Esophagus squamous epithelium (tissue), 5 donors: ENCODE measurements around the gene RIPK3. TPM values are rescaled to one million over a fixed set of nuclear protein-coding genes. Genes with fewer than 3 reads are reported as not detected.

Experiments used
- DNase-seq: peaks from one replicate; lab custom pipeline; 2025; lab: John Stamatoyannopoulos, UW
- H3K27ac ChIP-seq, 4 donors: fragments of 200-600 bp; sonication (generic); one replicate each; pipeline ENCODE4 v1.5.1; 2016 to 2019; ENCODE audit warnings: mild to moderate bottlenecking in 1 of 4
- H3K27me3 ChIP-seq, 4 donors: fragments of 200-600 bp; sonication (generic); 1 replicate in 3 of 4; 2 replicates in 1 of 4; pipeline versions ENCODE4 v1.5.1 to v1.6.0; 2017 to 2021; ENCODE audit warnings: antibody characterized with exemption in 1 of 4
- H3K36me3 ChIP-seq, 3 donors: fragments of 200-600 bp; sonication (generic); one replicate each; pipeline ENCODE4 v1.5.1; 2016 to 2019
- H3K4me1 ChIP-seq, 3 donors: fragments of 200-600 bp; sonication (generic); one replicate each; pipeline ENCODE4 v1.5.1; 2017 to 2019
- H3K4me3 ChIP-seq, 4 donors: fragments of 200-600 bp; sonication (generic); 1 replicate in 3 of 4; 2 replicates in 1 of 4; pipeline ENCODE4 v1.5.1; 2016 to 2019; ENCODE audit warnings: mild to moderate bottlenecking in 2 of 4, moderate library complexity in 1 of 4
- H3K9me3 ChIP-seq, 3 donors: fragments of 200-600 bp; sonication (generic); one replicate each; pipeline ENCODE4 v1.5.1; 2016 to 2019
- CTCF ChIP-seq, 6 experiments: fragments of 450-650 bp in 4 of 6; fragments of 200-600 bp in 2 of 6; sonication (generic) in 2 of 6; IDR thresholded peaks; one replicate each; pipeline ENCODE4 v1.5.1; 2016 to 2019; ENCODE audit warnings: antibody characterized with exemption in 6 of 6, mild to moderate bottlenecking in 4 of 6, moderate library complexity in 4 of 6
- POLR2A ChIP-seq, 4 donors: fragments of 450-650 bp; IDR thresholded peaks; one replicate each; pipeline ENCODE4 v1.6.1; 2017; ENCODE audit warnings: antibody characterized with exemption in 4 of 4, mild to moderate bottlenecking in 4 of 4, moderate library complexity in 3 of 4
- WGBS, 2 donors: methylation state at CpG; one replicate each; pipeline ENCODE4 v1.1.5; 2018; 5-methylcytosine and 5-hydroxymethylcytosine counted together
- intact Hi-C: fragments of 100-400 bp; cut with DNase I; formaldehyde crosslinking; loops from one replicate; pipeline ENCODE4 v1.15.0; 2022
- total RNA-seq, 4 donors: library from RNA; depleted of rRNA; stranded (reverse); fragments of >200 nt; gene quantifications; one replicate each; pipeline ENCODE4 v1.1.0, GENCODE V29; 2016
- donor health status: DM: yes; HTN: yes; CAD: no.

RIPK3 gene
- total RNA-seq, 4 donors from 2014 or later, result 10.3 to 21.4 (median 12.7) TPM

GRCh38 chr14:24353559-24354481, 14.0 kb upstream of the RIPK3 start:
- H3K4me1 ChIP-seq, result peaks cover 0 to 13% (median 12%) of the 10 kb centered on the region in 3 donors
- H3K27me3 ChIP-seq, result peaks cover 0 to 3% (median 0%) of the 10 kb centered on the region in 4 donors
- 76 to 82% methylated on average over 5 of the region's 5 CpGs for WGBS, 2 donors
- TF ChIP-seq CTCF (IDR thresholded peaks at IDR 0.05) (no peak), POLR2A (IDR thresholded peaks at IDR 0.05) (no peak)
- intact Hi-C loops, result no loop called here
- no peak overlapping the region for H3K4me3 ChIP-seq
- no peaks in the 10 kb centered on the region for H3K36me3 ChIP-seq
- no peak for DNase-seq
- H3K9me3 ChIP-seq, result no peaks in the 10 kb centered on the region
- H3K27ac ChIP-seq, result peak overlapping the region in 2 of 4 donors; percentile 55 to 60

- Histone ChIP-seq H3K4me1 (peaks cover 0 to 26% (median 17%) of the 10 kb centered on the region in 3 donors), H3K36me3 (no peaks in the 10 kb centered on the region), H3K27ac (no peak overlapping the region), H3K9me3 (no peaks in the 10 kb centered on the region), H3K4me3 (no peak overlapping the region), H3K27me3 (peaks cover 0 to 8% (median 0%) of the 10 kb centered on the region in 4 donors)
- WGBS, 2 donors, result 34 to 36% methylated on average over 4 of the region's 4 CpGs
- no peak for DNase-seq
- no peak for TF ChIP-seq CTCF (IDR thresholded peaks at IDR 0.05)
- no peak for TF ChIP-seq POLR2A (IDR thresholded peaks at IDR 0.05)
- intact Hi-C loops, result no loop called here
Observed at GRCh38 chr14:24351517-24351916, 11.7 kb upstream of the RIPK3 start.

GRCh38 chr14:24349742-24350141, 10.0 kb upstream of the RIPK3 start:
- no peak for DNase-seq
- 63 to 83% methylated on average over 5 of the region's 5 CpGs for WGBS, 2 donors
- intact Hi-C loops, result no loop called here

GRCh38 chr14:24348186-24348585, 8.4 kb upstream of the RIPK3 start:
- Histone ChIP-seq H3K4me3 (no peak overlapping the region), H3K27me3 (peaks cover 0 to 18% (median 0%) of the 10 kb centered on the region in 4 donors), H3K27ac (no peak overlapping the region), H3K4me1 (peaks cover 0 to 14% (median 12%) of the 10 kb centered on the region in 3 donors), H3K9me3 (no peaks in the 10 kb centered on the region), H3K36me3 (no peaks in the 10 kb centered on the region)
- intact Hi-C loops, result no loop called here
- TF ChIP-seq CTCF (IDR thresholded peaks at IDR 0.05) (no peak), POLR2A (IDR thresholded peaks at IDR 0.05) (no peak)
- 83 to 93% methylated on average over 2 of the region's 2 CpGs for WGBS, 2 donors
- no peak for DNase-seq

More at GRCh38 chr14:24349742-24350141, 10.0 kb upstream of the RIPK3 start:
- H3K4me3 ChIP-seq, result no peak overlapping the region
- peaks cover 0 to 26% (median 17%) of the 10 kb centered on the region in 3 donors for H3K4me1 ChIP-seq
- peaks cover 0 to 15% (median 0%) of the 10 kb centered on the region in 4 donors for H3K27me3 ChIP-seq
- no peaks in the 10 kb centered on the region for H3K9me3 ChIP-seq
- no peak overlapping the region for H3K27ac ChIP-seq
- TF ChIP-seq CTCF (IDR thresholded peaks at IDR 0.05), result no peak
- TF ChIP-seq POLR2A (IDR thresholded peaks at IDR 0.05), result no peak
- H3K36me3 ChIP-seq, result no peaks in the 10 kb centered on the region

GRCh38 chr14:24347134-24347533, 7.3 kb upstream of the RIPK3 start:
- DNase-seq, result no peak
- H3K27me3 ChIP-seq, result peaks cover 0 to 15% (median 0%) of the 10 kb centered on the region in 4 donors
- H3K4me3 ChIP-seq, result no peak overlapping the region
- WGBS, 2 donors, result 20 to 38% methylated on average over 1 of the region's 1 CpG
- intact Hi-C loops, result no loop called here
- TF ChIP-seq POLR2A (IDR thresholded peaks at IDR 0.05) (no peak), CTCF (IDR thresholded peaks at IDR 0.05) (no peak)
- H3K27ac ChIP-seq, result no peak overlapping the region
- H3K4me1 ChIP-seq, result peaks cover 0 to 14% (median 12%) of the 10 kb centered on the region in 3 donors
- no peaks in the 10 kb centered on the region for H3K36me3 ChIP-seq
- no peaks in the 10 kb centered on the region for H3K9me3 ChIP-seq
